ENCODE data around the gene NKX2-8.
"Not testable (repeated sequence)": the region's sequence is repeated elsewhere in the genome, so short reads cannot be mapped to it uniquely, and the experiment has no call there.

NKX2-8 gene

GRCh38 chr14:36579573-36580140, 2.8 kb downstream of the NKX2-8 start:
- DNase-seq: no peak

DNA sequence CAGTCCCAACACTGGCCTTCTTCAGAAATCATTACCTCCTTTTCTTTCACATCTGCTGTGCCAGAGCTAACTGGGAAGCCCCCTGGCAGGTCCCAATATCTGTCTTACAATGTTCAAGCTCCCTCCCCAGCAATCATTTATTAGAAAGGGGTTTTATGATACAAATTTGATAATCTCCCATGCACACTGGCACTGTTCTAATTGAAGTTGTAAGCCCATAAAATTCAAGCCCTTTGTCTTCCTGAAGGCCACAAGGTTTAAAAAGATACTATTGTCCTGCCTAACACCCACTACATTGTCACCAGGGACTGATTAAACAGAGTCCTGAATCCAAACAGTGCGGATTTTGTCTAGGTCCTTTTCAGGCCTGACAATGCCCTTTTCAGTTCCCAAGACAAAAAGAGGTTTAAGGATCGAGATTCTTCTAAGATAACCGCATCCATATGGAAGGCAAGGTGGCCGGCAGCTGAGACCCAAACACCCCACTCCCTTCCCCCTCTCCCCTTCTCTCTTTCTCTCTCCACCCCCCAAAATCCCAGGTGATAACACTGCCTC, 3.3 kb downstream of the NKX2-8 start:
- DNase-seq: no peak

DNA sequence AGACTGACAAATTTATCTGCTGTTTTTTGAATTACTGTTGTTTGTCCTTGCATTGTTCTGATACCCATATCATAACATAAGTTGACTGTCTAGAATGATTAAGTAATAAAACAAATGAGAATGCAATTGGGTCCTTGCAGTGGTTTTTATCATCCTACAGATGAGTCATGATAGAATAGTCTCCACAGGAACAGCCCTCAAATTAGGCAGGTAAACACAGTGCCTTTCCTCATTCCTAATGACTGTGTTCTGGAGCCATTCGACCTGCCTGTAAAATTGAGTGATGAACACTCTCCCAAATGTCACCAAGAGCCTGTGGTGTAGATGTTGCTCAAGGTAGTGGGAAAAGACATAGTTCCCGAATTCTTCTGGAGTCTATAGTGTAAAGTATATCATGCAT, 12.3 kb downstream of the NKX2-8 start:
- no peak for DNase-seq

- peak; percentile 2 for DNase-seq
Measured at GRCh38 chr14:36556811-36557433, 25.5 kb downstream of the NKX2-8 start.

DNA sequence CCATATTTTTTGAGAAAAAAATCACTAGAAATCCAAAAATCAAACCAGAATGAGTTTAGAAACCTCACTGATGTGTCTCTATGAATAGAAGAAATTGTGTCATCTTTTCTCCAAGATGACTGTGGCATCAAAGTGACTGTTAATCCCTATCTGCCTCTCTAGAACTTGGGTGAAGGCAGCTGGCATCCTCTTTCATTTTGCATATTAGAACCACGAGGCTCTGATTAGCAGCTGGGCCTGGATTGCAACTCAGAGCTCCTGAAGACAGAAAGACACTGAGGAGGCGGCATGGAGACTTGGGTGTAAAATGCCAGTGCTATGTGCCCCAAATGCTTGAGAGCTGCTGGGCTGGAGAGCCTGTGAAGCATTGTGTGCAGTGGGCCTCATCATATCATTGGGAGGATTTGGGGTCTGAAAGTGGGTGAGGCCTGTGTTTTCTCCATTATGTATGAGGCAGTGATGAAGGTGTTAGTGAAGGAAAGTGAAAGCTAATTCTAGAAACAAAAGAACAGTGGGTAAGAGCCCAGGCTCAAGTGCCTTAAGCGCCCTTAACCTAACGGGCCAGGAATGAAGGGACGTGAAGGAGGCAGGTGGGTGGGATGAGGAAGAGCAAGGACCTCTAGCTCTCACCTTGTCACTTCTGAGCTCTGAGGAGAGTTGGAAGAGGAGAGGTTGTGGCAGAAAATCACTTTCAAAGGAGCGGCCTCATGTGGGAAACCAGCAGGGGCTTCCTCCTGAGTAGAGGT, 26.2 kb downstream of the NKX2-8 start:
- no peak for DNase-seq

DNA sequence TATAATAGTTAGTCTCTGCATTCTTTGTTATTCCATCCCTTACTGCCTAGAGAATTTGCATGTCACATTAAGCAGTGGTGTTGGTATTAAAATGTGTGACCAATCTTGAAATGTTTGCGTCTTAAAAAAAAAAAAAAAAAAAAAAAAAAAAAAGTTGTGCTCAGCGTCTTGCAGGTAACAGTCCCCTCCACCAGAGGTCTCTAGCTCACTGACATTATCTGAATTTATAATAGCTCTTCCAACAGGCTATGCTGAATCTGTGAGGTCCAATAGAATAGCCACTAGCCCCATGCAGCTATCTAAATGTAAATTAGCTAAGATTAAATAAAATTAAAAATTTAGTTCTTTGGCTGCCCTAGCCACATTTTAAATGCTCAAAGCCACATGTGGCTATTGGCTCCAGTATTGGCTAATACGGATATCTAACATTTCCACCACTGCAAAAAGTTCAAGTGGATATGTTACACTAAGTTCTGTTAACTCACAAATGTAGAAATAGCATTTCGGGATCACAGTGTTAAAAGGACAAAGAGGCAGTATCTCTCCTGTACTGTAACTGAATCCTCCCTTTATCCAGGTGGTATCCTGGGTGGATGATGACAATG, 28.7 kb downstream of the NKX2-8 start:
- peak; percentile 44 for DNase-seq

DNA sequence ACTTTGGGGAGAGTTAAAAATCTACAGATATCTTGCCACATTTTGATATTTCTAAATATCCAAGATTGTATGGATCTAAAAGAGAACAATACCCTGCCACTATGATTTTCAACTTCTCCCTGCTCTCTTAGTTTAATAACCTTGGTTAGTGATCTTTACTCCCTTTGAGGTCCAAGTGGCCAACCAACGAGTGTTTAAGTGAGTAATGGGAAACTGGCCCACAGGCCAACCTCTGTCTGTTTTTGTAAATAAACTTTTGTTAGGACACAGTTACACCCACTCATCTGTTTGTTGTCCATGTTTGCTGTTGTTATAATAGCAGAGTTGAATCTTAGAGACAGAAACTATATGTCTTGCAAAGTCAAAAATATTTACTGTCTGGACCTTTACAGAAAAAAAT, 31.5 kb downstream of the NKX2-8 start:
- DNase-seq: no peak

GRCh38 chr14:36544280-36544679, 38.1 kb downstream of the NKX2-8 start:
- not testable (repeated sequence) for DNase-seq

DNA sequence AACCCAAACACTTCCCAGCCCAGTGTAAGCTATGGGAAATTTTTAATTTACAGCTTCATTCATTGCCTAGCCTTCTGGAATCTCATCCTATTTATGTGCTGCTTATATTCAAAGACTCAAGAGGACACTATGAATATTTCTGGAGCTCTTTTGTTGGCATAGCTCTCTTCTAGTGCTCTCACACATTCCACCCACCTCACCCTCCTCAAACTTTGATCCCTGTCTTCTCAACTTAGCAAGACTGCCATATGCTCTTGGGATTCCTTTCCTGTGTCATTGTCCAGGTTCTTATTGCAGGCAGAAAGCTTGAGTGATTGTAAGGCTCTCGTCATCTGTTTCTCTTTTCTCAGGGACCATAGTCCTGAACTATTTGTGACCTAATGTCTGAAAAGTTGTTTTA, 44.4 kb downstream of the NKX2-8 start:
- DNase-seq: no peak

Data from kidney glomerular epithelial cell (primary cell).